HEK293 (cell line): ENCODE measurements around the gene TMEM240.

Experiments used
- CTCF ChIA-PET: fragments of 350-600 bp; formaldehyde crosslinking; extraction: SDS; loops from one replicate; lab custom pipeline; 2021; ENCODE audit warnings: antibody characterized with exemption; lab: Yijun Ruan, JAX
- POLR2A ChIA-PET: fragments of 300-600 bp; formaldehyde crosslinking; extraction: SDS; loops from one replicate; lab custom pipeline; 2020; ENCODE audit warnings: antibody characterized with exemption, inconsistent platforms; lab: Yijun Ruan, JAX
- H3K27ac ChIP-seq: fragments of 200-500 bp; sonication (Bioruptor generic); 2 replicates; pipeline ENCODE4 v1.5.1; 2014; ENCODE audit warnings: low read depth, low read length, control low read depth, inconsistent platforms; ENCODE audit errors: extremely low read depth
- H3K36me3 ChIP-seq, 2 experiments: fragments of 200-500 bp in 1 of 2; sonication (Bioruptor generic) in 1 of 2; 1 replicate in 1 of 2; 2 replicates in 1 of 2; pipeline ENCODE4 v1.5.1; 2014 to 2017; ENCODE audit warnings: inconsistent platforms in 2 of 2, low read length in 2 of 2; ENCODE audit not compliant: control insufficient read depth in 2 of 2, insufficient read depth in 1 of 2
- H3K4me1 ChIP-seq: fragments of 200-500 bp; sonication (Bioruptor generic); 2 replicates; pipeline ENCODE4 v1.5.1; 2014; ENCODE audit warnings: mild to moderate bottlenecking, low read length, inconsistent platforms; ENCODE audit not compliant: control insufficient read depth, insufficient read depth
- H3K4me3 ChIP-seq: 2 replicates; pipeline ENCODE4 v1.5.1; 2011; ENCODE audit warnings: low read depth, mild to moderate bottlenecking, control low read depth, low read length, moderate library complexity
- H3K9me3 ChIP-seq: fragments of 200-500 bp; sonication (Bioruptor generic); 2 replicates; pipeline ENCODE4 v1.5.1; 2014; ENCODE audit warnings: low read depth, low read length, inconsistent platforms; ENCODE audit not compliant: control insufficient read depth, insufficient read depth
- GLIS1 ChIP-seq: fragments of 450-650 bp; formaldehyde crosslinking; IDR thresholded peaks from 2 replicates; pipeline ENCODE4 v1.5.1; 2016; ENCODE audit warnings: missing biosample characterization, missing genetic modification characterization
- KLF9 ChIP-seq: fragments of 450-650 bp; formaldehyde crosslinking; IDR thresholded peaks from 2 replicates; pipeline ENCODE4 v1.5.1; 2016; ENCODE audit warnings: missing biosample characterization, missing genetic modification characterization, low read depth
- OSR2 ChIP-seq: fragments of 450-650 bp; formaldehyde crosslinking; IDR thresholded peaks from 2 replicates; pipeline ENCODE4 v1.5.1; 2016; ENCODE audit warnings: missing biosample characterization, missing genetic modification characterization
- PRDM1 ChIP-seq: fragments of 450-650 bp; formaldehyde crosslinking; IDR thresholded peaks from 2 replicates; pipeline ENCODE4; 2016; ENCODE audit warnings: missing biosample characterization, missing genetic modification characterization
- SETDB1 ChIP-seq: IDR thresholded peaks from one replicate; pipeline ENCODE4 v1.6.1; 2017; ENCODE audit warnings: mild to moderate bottlenecking, low read length, moderate library complexity, mixed read lengths; ENCODE audit not compliant: insufficient read length
- SP2 ChIP-seq: fragments of 450-650 bp; formaldehyde crosslinking; IDR thresholded peaks from 2 replicates; pipeline ENCODE4 v1.5.1; 2016; ENCODE audit warnings: missing biosample characterization, missing genetic modification characterization
- ZBTB8A ChIP-seq: fragments of 450-650 bp; formaldehyde crosslinking; IDR thresholded peaks from 2 replicates; pipeline ENCODE4 v1.5.1; 2016; ENCODE audit warnings: missing biosample characterization, missing genetic modification characterization
- ZFP3 ChIP-seq: fragments of 450-650 bp; formaldehyde crosslinking; IDR thresholded peaks from 2 replicates; pipeline ENCODE4 v1.5.1; 2016; ENCODE audit warnings: low read depth, missing biosample characterization, missing genetic modification characterization
- ZNF10 ChIP-seq: fragments of 450-650 bp; formaldehyde crosslinking; IDR thresholded peaks from 2 replicates; pipeline ENCODE4 v1.5.1; 2017; ENCODE audit warnings: missing biosample characterization, missing genetic modification characterization
- ZNF2 ChIP-seq: fragments of 450-650 bp; formaldehyde crosslinking; IDR thresholded peaks from 2 replicates; pipeline ENCODE4 v1.5.1; 2016; ENCODE audit warnings: missing biosample characterization, missing genetic modification characterization
- ZNF211 ChIP-seq: fragments of 450-650 bp; formaldehyde crosslinking; IDR thresholded peaks from 2 replicates; pipeline ENCODE4 v1.5.1; 2016; ENCODE audit warnings: low read depth, missing biosample characterization, missing genetic modification characterization
- ZNF324 ChIP-seq: fragments of 450-650 bp; formaldehyde crosslinking; IDR thresholded peaks from 2 replicates; pipeline ENCODE4 v1.5.1; 2016; ENCODE audit warnings: missing biosample characterization, missing genetic modification characterization
- ZNF391 ChIP-seq: fragments of 450-650 bp; formaldehyde crosslinking; IDR thresholded peaks from 2 replicates; pipeline ENCODE4 v1.5.1; 2016; ENCODE audit warnings: low read depth, missing biosample characterization, missing genetic modification characterization, borderline replicate concordance
- ZNF600 ChIP-seq: fragments of 450-650 bp; formaldehyde crosslinking; IDR thresholded peaks from 2 replicates; pipeline ENCODE4 v1.5.1; 2016; ENCODE audit warnings: missing biosample characterization, missing genetic modification characterization
- ZNF621 ChIP-seq: fragments of 450-650 bp; formaldehyde crosslinking; IDR thresholded peaks from 2 replicates; pipeline ENCODE4 v1.5.1; 2017; ENCODE audit warnings: missing biosample characterization, missing genetic modification characterization
- ZNF629 ChIP-seq: fragments of 450-650 bp; formaldehyde crosslinking; IDR thresholded peaks from 2 replicates; pipeline ENCODE4 v1.5.1; 2017; ENCODE audit warnings: missing biosample characterization, missing genetic modification characterization
- ZNF791 ChIP-seq: fragments of 450-650 bp; formaldehyde crosslinking; IDR thresholded peaks from 2 replicates; pipeline ENCODE4 v1.5.1; 2016; ENCODE audit warnings: missing biosample characterization, missing genetic modification characterization
- TF ChIP-seq, protein P1 (sequence below): fragments of 450-650 bp; formaldehyde crosslinking; IDR thresholded peaks from 2 replicates; pipeline ENCODE4 v1.5.1; 2016; ENCODE audit warnings: missing biosample characterization, missing genetic modification characterization, borderline replicate concordance
- TF ChIP-seq, protein P2 (sequence below): fragments of 450-650 bp; formaldehyde crosslinking; IDR thresholded peaks from 2 replicates; pipeline ENCODE4 v1.5.1; 2016; ENCODE audit warnings: missing biosample characterization, missing genetic modification characterization
- TF ChIP-seq, protein P3 (sequence below): fragments of 450-650 bp; formaldehyde crosslinking; IDR thresholded peaks from 2 replicates; pipeline ENCODE4 v1.5.1; 2016; ENCODE audit warnings: missing biosample characterization, missing genetic modification characterization
- TF ChIP-seq, protein P4 (sequence below): fragments of 450-650 bp; formaldehyde crosslinking; conservative IDR thresholded peaks from 2 replicates; pipeline ENCODE4 v1.5.1; 2016; ENCODE audit warnings: low read depth, missing biosample characterization, missing genetic modification characterization

TMEM240 gene

DNA sequence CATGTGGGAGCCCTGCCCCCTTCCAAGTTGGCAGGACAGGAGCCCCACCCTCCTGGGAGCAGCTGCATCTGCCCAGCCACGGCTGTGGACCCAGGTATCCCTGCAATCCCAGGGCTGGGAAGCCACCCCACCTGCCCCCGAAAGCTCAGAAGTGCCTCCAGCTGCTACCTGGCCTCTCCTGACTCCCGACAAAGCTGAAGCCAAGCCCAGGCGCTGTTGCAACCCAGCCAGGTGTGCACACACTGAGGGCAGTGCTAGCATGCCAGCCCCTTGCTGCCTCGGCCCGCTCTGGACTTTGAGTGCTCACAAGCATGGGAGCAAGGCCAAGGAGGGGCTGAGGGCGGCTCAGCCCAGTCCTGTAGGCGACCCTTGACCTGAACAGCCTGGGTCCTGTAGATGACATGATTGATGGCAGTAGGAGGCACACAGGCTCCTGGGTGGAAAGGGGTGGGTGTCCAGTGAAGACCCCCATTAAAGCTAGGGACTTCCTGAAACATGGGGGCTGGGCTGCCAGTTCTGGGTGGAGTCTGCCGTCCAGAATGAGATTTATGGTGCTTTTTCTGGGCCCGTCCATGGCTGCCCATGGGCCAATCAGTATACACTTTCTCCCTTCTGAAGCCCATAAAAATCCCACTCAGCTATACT, 37.1 kb upstream of the TMEM240 start:
- POLR2A ChIA-PET, result interaction anchor here (0.6 to 1.3 kb wide), 3 partner anchors 38 to 117 kb away, joined by 3 to 6 read pairs (median 4); partner anchors contain the start of gene MIB2

DNA sequence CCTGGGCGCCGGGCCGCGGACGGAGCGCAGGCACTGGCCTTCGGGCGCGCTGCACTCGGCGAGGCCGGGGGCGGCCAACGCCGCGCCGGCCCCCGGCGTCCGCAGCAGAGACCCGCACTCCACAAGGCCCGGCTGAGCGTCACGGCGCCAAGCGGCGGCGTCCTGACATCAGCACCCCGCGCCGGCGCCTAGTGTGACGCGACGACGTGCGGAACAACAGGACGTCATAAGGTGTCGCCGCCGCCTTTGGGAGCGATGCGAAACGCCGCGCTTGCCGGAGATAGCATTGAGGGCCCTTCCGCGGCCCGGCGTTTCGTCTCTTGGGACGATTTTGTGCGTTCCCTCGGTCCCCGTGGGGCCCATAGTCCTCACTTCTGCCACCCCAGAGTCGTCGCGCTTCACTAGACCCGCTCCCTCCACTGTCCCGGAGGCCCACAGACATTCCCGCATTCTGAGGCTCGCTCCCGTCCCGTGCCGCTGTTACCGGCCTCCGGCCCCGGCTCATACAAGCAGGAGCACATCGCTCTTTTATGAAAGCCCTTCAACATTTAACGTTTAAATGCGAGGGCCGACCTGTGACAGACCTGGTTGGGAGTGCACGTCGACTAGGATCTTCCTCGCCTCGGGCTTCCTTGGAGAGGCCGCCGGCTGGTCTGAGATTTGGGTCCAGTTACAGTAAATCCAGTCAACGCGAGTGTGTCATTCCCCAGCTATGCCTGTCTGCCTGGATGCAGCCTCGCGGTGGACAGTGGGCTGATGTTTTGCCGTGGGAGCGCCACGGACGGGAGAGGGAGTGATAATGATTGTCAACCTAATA, 34.5 kb upstream of the TMEM240 start, which contains the start of gene SSU72:
TSS of gene SSU72 (minus strand) at position 143 of the 817 bp plus-strand sequence. CDS start 306 bp downstream, outside the sequence.
- CTCF ChIA-PET, result interaction anchor here (0.7 kb wide), 1 partner anchor 231 kb away, joined by 4 read pairs; no protein-coding TSS in a partner anchor
- Histone ChIP-seq H3K27ac (peak within 1 kb of the TSS; percentile 90), H3K4me3 (peak within 1 kb of the TSS; percentile 94), H3K36me3 (peaks cover 8 to 22% of the 10 kb centered on the region in 2 experiments; a peak in 2 of 3 replicates), H3K4me1 (no peaks in the 10 kb centered on the region), H3K9me3 (no peaks in the 10 kb centered on the region)
- POLR2A ChIA-PET, result interaction anchor here (0.6 to 1.0 kb wide), 3 partner anchors 11 to 41 kb away, joined by 3 to 5 read pairs (median 4); partner anchors contain the start of gene MIB2
- peak; percentile 99 for TF ChIP-seq ZNF629 (tag by site-specific recombination)
- TF ChIP-seq, protein P1, sequence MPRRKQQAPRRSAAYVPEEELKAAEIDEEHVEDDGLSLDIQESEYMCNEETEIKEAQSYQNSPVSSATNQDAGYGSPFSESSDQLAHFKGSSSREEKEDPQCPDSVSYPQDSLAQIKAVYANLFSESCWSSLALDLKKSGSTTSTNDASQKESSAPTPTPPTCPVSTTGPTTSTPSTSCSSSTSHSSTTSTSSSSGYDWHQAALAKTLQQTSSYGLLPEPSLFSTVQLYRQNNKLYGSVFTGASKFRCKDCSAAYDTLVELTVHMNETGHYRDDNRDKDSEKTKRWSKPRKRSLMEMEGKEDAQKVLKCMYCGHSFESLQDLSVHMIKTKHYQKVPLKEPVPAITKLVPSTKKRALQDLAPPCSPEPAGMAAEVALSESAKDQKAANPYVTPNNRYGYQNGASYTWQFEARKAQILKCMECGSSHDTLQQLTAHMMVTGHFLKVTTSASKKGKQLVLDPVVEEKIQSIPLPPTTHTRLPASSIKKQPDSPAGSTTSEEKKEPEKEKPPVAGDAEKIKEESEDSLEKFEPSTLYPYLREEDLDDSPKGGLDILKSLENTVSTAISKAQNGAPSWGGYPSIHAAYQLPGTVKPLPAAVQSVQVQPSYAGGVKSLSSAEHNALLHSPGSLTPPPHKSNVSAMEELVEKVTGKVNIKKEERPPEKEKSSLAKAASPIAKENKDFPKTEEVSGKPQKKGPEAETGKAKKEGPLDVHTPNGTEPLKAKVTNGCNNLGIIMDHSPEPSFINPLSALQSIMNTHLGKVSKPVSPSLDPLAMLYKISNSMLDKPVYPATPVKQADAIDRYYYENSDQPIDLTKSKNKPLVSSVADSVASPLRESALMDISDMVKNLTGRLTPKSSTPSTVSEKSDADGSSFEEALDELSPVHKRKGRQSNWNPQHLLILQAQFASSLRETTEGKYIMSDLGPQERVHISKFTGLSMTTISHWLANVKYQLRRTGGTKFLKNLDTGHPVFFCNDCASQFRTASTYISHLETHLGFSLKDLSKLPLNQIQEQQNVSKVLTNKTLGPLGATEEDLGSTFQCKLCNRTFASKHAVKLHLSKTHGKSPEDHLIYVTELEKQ (tag by site-specific recombination), result no peak
- 0 out of 2 replicates have a peak, but pooled peaks have one; percentile 14 for TF ChIP-seq ZBTB8A (tag by site-specific recombination)
- TF ChIP-seq ZNF621, result no peak
- TF ChIP-seq ZNF791 (tag by site-specific recombination), result no peak
- 0 out of 2 replicates have a peak, but pooled peaks have one; percentile 14 for TF ChIP-seq KLF9 (tag by site-specific recombination)
- peak; percentile 58 for TF ChIP-seq ZNF324 (tag by site-specific recombination)
- TF ChIP-seq, protein P2, sequence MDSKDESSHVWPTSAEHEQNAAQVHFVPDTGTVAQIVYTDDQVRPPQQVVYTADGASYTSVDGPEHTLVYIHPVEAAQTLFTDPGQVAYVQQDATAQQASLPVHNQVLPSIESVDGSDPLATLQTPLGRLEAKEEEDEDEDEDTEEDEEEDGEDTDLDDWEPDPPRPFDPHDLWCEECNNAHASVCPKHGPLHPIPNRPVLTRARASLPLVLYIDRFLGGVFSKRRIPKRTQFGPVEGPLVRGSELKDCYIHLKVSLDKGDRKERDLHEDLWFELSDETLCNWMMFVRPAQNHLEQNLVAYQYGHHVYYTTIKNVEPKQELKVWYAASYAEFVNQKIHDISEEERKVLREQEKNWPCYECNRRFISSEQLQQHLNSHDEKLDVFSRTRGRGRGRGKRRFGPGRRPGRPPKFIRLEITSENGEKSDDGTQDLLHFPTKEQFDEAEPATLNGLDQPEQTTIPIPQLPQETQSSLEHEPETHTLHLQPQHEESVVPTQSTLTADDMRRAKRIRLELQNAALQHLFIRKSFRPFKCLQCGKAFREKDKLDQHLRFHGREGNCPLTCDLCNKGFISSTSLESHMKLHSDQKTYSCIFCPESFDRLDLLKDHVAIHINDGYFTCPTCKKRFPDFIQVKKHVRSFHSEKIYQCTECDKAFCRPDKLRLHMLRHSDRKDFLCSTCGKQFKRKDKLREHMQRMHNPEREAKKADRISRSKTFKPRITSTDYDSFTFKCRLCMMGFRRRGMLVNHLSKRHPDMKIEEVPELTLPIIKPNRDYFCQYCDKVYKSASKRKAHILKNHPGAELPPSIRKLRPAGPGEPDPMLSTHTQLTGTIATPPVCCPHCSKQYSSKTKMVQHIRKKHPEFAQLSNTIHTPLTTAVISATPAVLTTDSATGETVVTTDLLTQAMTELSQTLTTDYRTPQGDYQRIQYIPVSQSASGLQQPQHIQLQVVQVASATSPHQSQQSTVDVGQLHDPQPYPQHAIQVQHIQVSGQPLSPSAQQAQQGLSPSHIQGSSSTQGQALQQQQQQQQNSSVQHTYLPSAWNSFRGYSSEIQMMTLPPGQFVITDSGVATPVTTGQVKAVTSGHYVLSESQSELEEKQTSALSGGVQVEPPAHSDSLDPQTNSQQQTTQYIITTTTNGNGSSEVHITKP, result no peak
- 0 out of 2 replicates have a peak, but pooled peaks have one; percentile 52 for TF ChIP-seq ZNF2 (tag by site-specific recombination)
- TF ChIP-seq, protein P3, sequence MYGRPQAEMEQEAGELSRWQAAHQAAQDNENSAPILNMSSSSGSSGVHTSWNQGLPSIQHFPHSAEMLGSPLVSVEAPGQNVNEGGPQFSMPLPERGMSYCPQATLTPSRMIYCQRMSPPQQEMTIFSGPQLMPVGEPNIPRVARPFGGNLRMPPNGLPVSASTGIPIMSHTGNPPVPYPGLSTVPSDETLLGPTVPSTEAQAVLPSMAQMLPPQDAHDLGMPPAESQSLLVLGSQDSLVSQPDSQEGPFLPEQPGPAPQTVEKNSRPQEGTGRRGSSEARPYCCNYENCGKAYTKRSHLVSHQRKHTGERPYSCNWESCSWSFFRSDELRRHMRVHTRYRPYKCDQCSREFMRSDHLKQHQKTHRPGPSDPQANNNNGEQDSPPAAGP (tag by site-specific recombination), result peak; percentile 65; the same call in 1 of the 2 replicates
- TF ChIP-seq PRDM1, result no peak
- TF ChIP-seq ZNF211 (tag by site-specific recombination), result no peak
- TF ChIP-seq SETDB1, result peak; percentile 23
- no peak for TF ChIP-seq OSR2 (tag by site-specific recombination)
- TF ChIP-seq, protein P4, sequence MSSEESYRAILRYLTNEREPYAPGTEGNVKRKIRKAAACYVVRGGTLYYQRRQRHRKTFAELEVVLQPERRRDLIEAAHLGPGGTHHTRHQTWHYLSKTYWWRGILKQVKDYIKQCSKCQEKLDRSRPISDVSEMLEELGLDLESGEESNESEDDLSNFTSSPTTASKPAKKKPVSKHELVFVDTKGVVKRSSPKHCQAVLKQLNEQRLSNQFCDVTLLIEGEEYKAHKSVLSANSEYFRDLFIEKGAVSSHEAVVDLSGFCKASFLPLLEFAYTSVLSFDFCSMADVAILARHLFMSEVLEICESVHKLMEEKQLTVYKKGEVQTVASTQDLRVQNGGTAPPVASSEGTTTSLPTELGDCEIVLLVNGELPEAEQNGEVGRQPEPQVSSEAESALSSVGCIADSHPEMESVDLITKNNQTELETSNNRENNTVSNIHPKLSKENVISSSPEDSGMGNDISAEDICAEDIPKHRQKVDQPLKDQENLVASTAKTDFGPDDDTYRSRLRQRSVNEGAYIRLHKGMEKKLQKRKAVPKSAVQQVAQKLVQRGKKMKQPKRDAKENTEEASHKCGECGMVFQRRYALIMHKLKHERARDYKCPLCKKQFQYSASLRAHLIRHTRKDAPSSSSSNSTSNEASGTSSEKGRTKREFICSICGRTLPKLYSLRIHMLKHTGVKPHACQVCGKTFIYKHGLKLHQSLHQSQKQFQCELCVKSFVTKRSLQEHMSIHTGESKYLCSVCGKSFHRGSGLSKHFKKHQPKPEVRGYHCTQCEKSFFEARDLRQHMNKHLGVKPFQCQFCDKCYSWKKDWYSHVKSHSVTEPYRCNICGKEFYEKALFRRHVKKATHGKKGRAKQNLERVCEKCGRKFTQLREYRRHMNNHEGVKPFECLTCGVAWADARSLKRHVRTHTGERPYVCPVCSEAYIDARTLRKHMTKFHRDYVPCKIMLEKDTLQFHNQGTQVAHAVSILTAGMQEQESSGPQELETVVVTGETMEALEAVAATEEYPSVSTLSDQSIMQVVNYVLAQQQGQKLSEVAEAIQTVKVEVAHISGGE (tag by site-specific recombination), result peak; percentile 13; the same call in 1 of the 2 replicates
- TF ChIP-seq ZNF391 (tag by site-specific recombination), result peak; percentile 77; the same call in 1 of the 2 replicates
- TF ChIP-seq ZNF10 (tag by site-specific recombination), result 0 out of 2 replicates have a peak, but pooled peaks have one; percentile 25

More for the DNA sequence above, 37.1 kb upstream of the TMEM240 start:
- CTCF ChIA-PET, result no interaction called here
- H3K4me1 ChIP-seq, result no peaks in the 10 kb centered on the region
- H3K9me3 ChIP-seq, result no peaks in the 10 kb centered on the region
- H3K36me3 ChIP-seq, result peaks cover 0 to 6% of the 10 kb centered on the region in 2 experiments; a peak in 2 of 3 replicates
- no peak overlapping the region for H3K4me3 ChIP-seq
- no peak overlapping the region for H3K27ac ChIP-seq
- TF ChIP-seq ZFP3 (tag by site-specific recombination) (no peak), ZNF600 (tag by site-specific recombination) (0 out of 2 replicates have a peak, but pooled peaks have one; percentile 31), SP2 (0 out of 2 replicates have a peak, but pooled peaks have one; percentile 10), GLIS1 (tag by site-specific recombination) (0 out of 2 replicates have a peak, but pooled peaks have one; percentile 37)
